Thoracic aorta (tissue), 2 donors: ENCODE results near the gene DUSP14. TPM values are rescaled to one million over a fixed set of nuclear protein-coding genes. Genes with fewer than 3 reads are reported as not detected.
A peak's percentile ranks its signal among the peaks of the same experiment; 100 is the strongest.
"Not testable (repeated sequence)": the region's sequence is repeated elsewhere in the genome, so short reads cannot be mapped to it uniquely, and the experiment has no call there.

ENCODE experiments used
- ATAC-seq: fragments of 150-250 bp; one replicate; pipeline ENCODE4 v1.8.0; 2017; ENCODE audit warnings: low read depth; ENCODE audit not compliant: insufficient number of reproducible peaks, low FRiP score
- DNase-seq: peaks from one replicate; pipeline ENCODE4 v3.0.0-alpha.2; 2020; ENCODE audit warnings: low spot score
- H3K27ac ChIP-seq, 2 donors: fragments of 200-600 bp; sonication (generic); 1 replicate in 1 of 2; 2 replicates in 1 of 2; pipeline ENCODE4 v1.5.1; 2016; ENCODE audit warnings: mild to moderate bottlenecking in 2 of 2, moderate library complexity in 2 of 2
- H3K27me3 ChIP-seq: fragments of 200-600 bp; sonication (generic); replicated peaks from 2 replicates; pipeline ENCODE4 v1.6.0; 2016; ENCODE audit warnings: mild to moderate bottlenecking; ENCODE audit not compliant: insufficient read depth
- H3K36me3 ChIP-seq: fragments of 200-600 bp; sonication (generic); one replicate; pipeline ENCODE4 v1.5.1; 2016
- H3K4me1 ChIP-seq, 2 donors: fragments of 200-600 bp; sonication (generic); 1 replicate in 1 of 2; 2 replicates in 1 of 2; pipeline versions ENCODE4 v1.5.1 to v1.6.0; 2016; ENCODE audit warnings: low read depth in 2 of 2, mild to moderate bottlenecking in 1 of 2; ENCODE audit not compliant: control insufficient read depth in 1 of 2
- H3K4me3 ChIP-seq: fragments of 200-600 bp; sonication (generic); 2 replicates; pipeline ENCODE4 v1.5.1; 2016; ENCODE audit warnings: mild to moderate bottlenecking
- H3K9me3 ChIP-seq: fragments of 200-600 bp; sonication (generic); 2 replicates; pipeline ENCODE4 v1.5.1; 2016
- CTCF ChIP-seq: fragments of 200-600 bp; sonication (generic); IDR thresholded peaks from one replicate; pipeline ENCODE4 v1.5.1; 2019; ENCODE audit warnings: antibody characterized with exemption
- total RNA-seq, 2 donors: library from RNA; depleted of rRNA; stranded (reverse); fragments of >200 nt; gene quantifications; one replicate each; pipeline versions ENCODE4 v1.1.0 to v1.2.3, GENCODE V29; 2016

The DUSP14 gene
- total RNA-seq, result 10 to 100 TPM; 18.1 to 22.2 TPM

GRCh38 chr17:37489197-37490001 lies at the start of gene DUSP14:
Gene DUSP14, plus strand, starts transcription at chr17:37489891. Its CDS starts 22,382 bp downstream, at chr17:37512273.
- H3K4me1 ChIP-seq, result peaks cover 20 to 30% of the 10 kb centered on the region in 2 donors

GRCh38 chr17:37440424-37440823 lies 49.3 kb upstream of the DUSP14 start:
- no peak for TF ChIP-seq CTCF
- DNase-seq (no peak), ATAC-seq (no peak)
- H3K4me3 ChIP-seq, result no peak overlapping the region
- H3K36me3 ChIP-seq, result peaks cover 28% of the 10 kb centered on the region
- no peak overlapping the region for H3K27ac ChIP-seq
- no peaks in the 10 kb centered on the region for H3K9me3 ChIP-seq
- no peaks in the 10 kb centered on the region for H3K27me3 ChIP-seq
- no peaks in the 10 kb centered on the region for H3K4me1 ChIP-seq

More at GRCh38 chr17:37489197-37490001, at the start of gene DUSP14:
- TF ChIP-seq CTCF, result no peak
- peak within 1 kb of the TSS; percentile 83 to 84 for H3K27ac ChIP-seq
- H3K27me3 ChIP-seq, result no peaks in the 10 kb centered on the region
- DNase-seq, result no peak
- peak within 1 kb of the TSS; percentile 99 for H3K4me3 ChIP-seq
- peak; percentile 69 for ATAC-seq
- no peaks in the 10 kb centered on the region for H3K36me3 ChIP-seq
- H3K9me3 ChIP-seq, result no peaks in the 10 kb centered on the region

- H3K27ac ChIP-seq, H3K9me3 ChIP-seq, H3K4me1 ChIP-seq, DNase-seq, H3K4me3 ChIP-seq, H3K27me3 ChIP-seq, ATAC-seq: not testable (repeated sequence)
- H3K36me3 ChIP-seq, result peaks cover 30% of the 10 kb centered on the region
These were observed 48.2 kb upstream of the DUSP14 start for GRCh38 chr17:37441369-37442014.

- no peaks in the 10 kb centered on the region for H3K27me3 ChIP-seq
- no peak for TF ChIP-seq CTCF
- no peaks in the 10 kb centered on the region for H3K9me3 ChIP-seq
- H3K27ac ChIP-seq, result no peak overlapping the region
- H3K4me3 ChIP-seq, result no peak overlapping the region
- ATAC-seq, result no peak
- H3K4me1 ChIP-seq, result no peaks in the 10 kb centered on the region
- peaks cover 24% of the 10 kb centered on the region for H3K36me3 ChIP-seq
- DNase-seq, result no peak
These were observed 43.7 kb upstream of the DUSP14 start for GRCh38 chr17:37446027-37446426.

GRCh38 chr17:37447641-37448040 lies 42.0 kb upstream of the DUSP14 start:
- Histone ChIP-seq H3K36me3 (peaks cover 20% of the 10 kb centered on the region), H3K27ac (no peak overlapping the region), H3K9me3 (no peaks in the 10 kb centered on the region), H3K4me1 (peaks cover 0 to 2% of the 10 kb centered on the region in 2 donors), H3K27me3 (no peaks in the 10 kb centered on the region), H3K4me3 (no peak overlapping the region)
- no peak for ATAC-seq
- TF ChIP-seq CTCF, result no peak
- DNase-seq, result no peak
